Common myeloid progenitor, CD34-positive (primary cell): Measurements from ENCODE around the gene NEK11.
"Not testable (repeated sequence)": the region's sequence is repeated elsewhere in the genome, so short reads cannot be mapped to it uniquely, and the experiment has no call there.

Experiments
- CTCF ChIA-PET: fragments of 350-600 bp; sonication (Branson Sonifier 250); formaldehyde crosslinking; loops from one replicate; lab custom pipeline; 2021; ENCODE audit warnings: antibody characterized with exemption; lab: Charles Lee
- POLR2A ChIA-PET: fragments of 350-600 bp; sonication (Branson Sonifier 250); formaldehyde crosslinking; loops from one replicate; lab custom pipeline; 2021; ENCODE audit warnings: antibody characterized with exemption; lab: Charles Lee
- DNase-seq, 3 donors: peaks; one replicate each; pipeline versions ENCODE4 v3.0.0 to v3.0.0-alpha.2; 2013
- H3K27ac ChIP-seq, 2 experiments: 1 replicate in 1 of 2; 2 replicates in 1 of 2; pipeline ENCODE4 v1.7.0; 2013; ENCODE audit warnings: inconsistent platforms in 2 of 2, low read length in 2 of 2, mild to moderate bottlenecking in 2 of 2, low read depth in 1 of 2, moderate library complexity in 1 of 2; ENCODE audit not compliant: severe bottlenecking in 2 of 2, insufficient read depth in 1 of 2, poor library complexity in 1 of 2
- H3K27me3 ChIP-seq, 5 experiments: replicated peaks in 2 of 5; 1 replicate in 3 of 5; 2 replicates in 2 of 5; pipeline versions ENCODE4 v1.6.1 to v1.7.0; 2013; ENCODE audit warnings: low read length in 4 of 5, mild to moderate bottlenecking in 2 of 5, moderate library complexity in 2 of 5, inconsistent platforms in 1 of 5; ENCODE audit not compliant: insufficient read depth in 5 of 5, control insufficient read depth in 4 of 5
- H3K36me3 ChIP-seq, 4 experiments: 1 replicate in 2 of 4; 2 replicates in 2 of 4; pipeline versions ENCODE4 v1.6.1 to v1.7.0; 2013; ENCODE audit warnings: low read length in 3 of 4, control low read depth in 1 of 4, mild to moderate bottlenecking in 1 of 4; ENCODE audit not compliant: control insufficient read depth in 4 of 4, insufficient read depth in 4 of 4
- H3K4me1 ChIP-seq, 4 experiments: 1 replicate in 3 of 4; 2 replicates in 1 of 4; pipeline versions ENCODE4 v1.6.1 to v1.7.1; 2013; ENCODE audit warnings: low read length in 3 of 4, mild to moderate bottlenecking in 3 of 4, control low read depth in 1 of 4, inconsistent platforms in 1 of 4, moderate library complexity in 1 of 4; ENCODE audit not compliant: control insufficient read depth in 4 of 4, insufficient read depth in 4 of 4; ENCODE audit errors: control extremely low read depth in 1 of 4
- H3K4me3 ChIP-seq, 7 experiments: 1 replicate in 4 of 7; 2 replicates in 3 of 7; pipeline versions ENCODE4 v1.5.1 to v1.7.0; 2013; ENCODE audit warnings: mild to moderate bottlenecking in 7 of 7, low read length in 6 of 7, moderate library complexity in 6 of 7, inconsistent platforms in 2 of 7, low read depth in 2 of 7, control low read depth in 1 of 7; ENCODE audit not compliant: insufficient read depth in 4 of 7, control insufficient read depth in 1 of 7; ENCODE audit errors: extremely low read depth in 1 of 7
- H3K9me3 ChIP-seq, 5 experiments: 1 replicate in 4 of 5; 2 replicates in 1 of 5; pipeline versions ENCODE4 v1.6.1 to v1.7.1; 2013; ENCODE audit warnings: low read length in 4 of 5, mild to moderate bottlenecking in 2 of 5, inconsistent platforms in 1 of 5, low read depth in 1 of 5, moderate library complexity in 1 of 5; ENCODE audit not compliant: control insufficient read depth in 4 of 5, insufficient read depth in 2 of 5; ENCODE audit errors: control extremely low read depth in 1 of 5
- WGBS: methylation state at CpG from one replicate; pipeline ENCODE4 v1.1.5; 2013; ENCODE audit not compliant: insufficient coverage; 5-methylcytosine and 5-hydroxymethylcytosine counted together

NEK11 gene

DNA sequence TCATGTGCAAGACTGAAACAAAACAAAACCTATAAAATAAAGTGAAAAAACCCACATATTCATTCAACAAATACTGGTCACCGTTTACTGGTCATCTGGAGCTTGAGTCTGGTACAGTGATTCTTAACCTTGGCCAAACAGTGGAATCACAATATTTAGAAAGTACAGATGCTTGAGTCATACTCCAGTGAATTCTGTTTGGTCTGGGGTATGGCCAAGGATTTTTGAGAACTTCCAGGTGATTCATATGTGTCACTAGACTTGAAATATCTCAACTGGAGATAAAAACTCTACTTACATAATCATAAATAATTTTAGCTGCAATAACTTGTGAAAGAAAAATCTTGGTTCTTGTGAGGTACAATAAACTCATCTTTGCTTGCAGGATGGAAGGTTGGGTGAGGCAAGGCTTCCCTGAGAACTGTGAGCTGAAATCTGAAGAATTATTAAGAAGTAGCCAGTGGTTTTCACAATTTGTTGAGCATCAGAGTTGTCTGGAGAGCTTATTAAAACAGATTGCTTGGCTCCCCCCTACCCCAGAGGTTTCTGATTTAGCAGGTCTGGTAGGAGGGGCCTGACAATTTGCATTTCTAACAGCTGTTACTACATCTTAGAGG, 9.6 kb downstream of the NEK11 start:
- no peaks in the 10 kb centered on the region for H3K27me3 ChIP-seq
- WGBS, result no CpG with 5 or more reads among the region's 1 CpG
- H3K27ac ChIP-seq, result no peak overlapping the region
- no peak overlapping the region for H3K4me3 ChIP-seq
- no peak for DNase-seq
- POLR2A ChIA-PET, result interaction anchor here (0.6 kb wide), 1 partner anchor 28 kb away, joined by 4 read pairs; no protein-coding TSS in a partner anchor
- H3K4me1 ChIP-seq, result no peaks in the 10 kb centered on the region
- CTCF ChIA-PET, result interaction anchor here (0.8 to 1.2 kb wide), 4 partner anchors 9 to 989 kb away, joined by 3 to 4 read pairs (median 3); partner anchors contain the start of genes ASTE1 and NEK11
- H3K36me3 ChIP-seq, result no peaks in the 10 kb centered on the region
- no peaks in the 10 kb centered on the region for H3K9me3 ChIP-seq

- POLR2A ChIA-PET, result interaction anchor here (0.6 kb wide), 1 partner anchor 27 kb away, joined by 4 read pairs; no protein-coding TSS in a partner anchor
- 93% methylated on average over 3 of the region's 5 CpGs for WGBS
Observed at GRCh38 chr3:131036986-131037385, 10.3 kb downstream of the NEK11 start.

GRCh38 chr3:131038326-131038725, 11.6 kb downstream of the NEK11 start:
- no peaks in the 10 kb centered on the region for H3K27me3 ChIP-seq
- no CpG with 5 or more reads among the region's 2 CpGs for WGBS
- H3K36me3 ChIP-seq, result no peaks in the 10 kb centered on the region
- H3K9me3 ChIP-seq, result no peaks in the 10 kb centered on the region
- CTCF ChIA-PET, result no interaction called here
- no peak overlapping the region for H3K27ac ChIP-seq
- no peak for DNase-seq
- H3K4me3 ChIP-seq, result no peak overlapping the region
- POLR2A ChIA-PET, result no interaction called here
- H3K4me1 ChIP-seq, result peaks cover 0 to 7% (median 0%) of the 10 kb centered on the region in 4 experiments

More at GRCh38 chr3:131036986-131037385, 10.3 kb downstream of the NEK11 start:
- H3K4me1 ChIP-seq, result no peaks in the 10 kb centered on the region
- no peak overlapping the region for H3K4me3 ChIP-seq
- no peaks in the 10 kb centered on the region for H3K36me3 ChIP-seq
- DNase-seq, result no peak
- H3K27me3 ChIP-seq, result no peaks in the 10 kb centered on the region
- H3K9me3 ChIP-seq, result no peaks in the 10 kb centered on the region
- no peak overlapping the region for H3K27ac ChIP-seq
- CTCF ChIA-PET, result interaction anchor here (0.8 to 1.2 kb wide), 4 partner anchors 10 to 989 kb away, joined by 3 to 4 read pairs (median 3); partner anchors contain the start of genes ASTE1 and NEK11

DNA sequence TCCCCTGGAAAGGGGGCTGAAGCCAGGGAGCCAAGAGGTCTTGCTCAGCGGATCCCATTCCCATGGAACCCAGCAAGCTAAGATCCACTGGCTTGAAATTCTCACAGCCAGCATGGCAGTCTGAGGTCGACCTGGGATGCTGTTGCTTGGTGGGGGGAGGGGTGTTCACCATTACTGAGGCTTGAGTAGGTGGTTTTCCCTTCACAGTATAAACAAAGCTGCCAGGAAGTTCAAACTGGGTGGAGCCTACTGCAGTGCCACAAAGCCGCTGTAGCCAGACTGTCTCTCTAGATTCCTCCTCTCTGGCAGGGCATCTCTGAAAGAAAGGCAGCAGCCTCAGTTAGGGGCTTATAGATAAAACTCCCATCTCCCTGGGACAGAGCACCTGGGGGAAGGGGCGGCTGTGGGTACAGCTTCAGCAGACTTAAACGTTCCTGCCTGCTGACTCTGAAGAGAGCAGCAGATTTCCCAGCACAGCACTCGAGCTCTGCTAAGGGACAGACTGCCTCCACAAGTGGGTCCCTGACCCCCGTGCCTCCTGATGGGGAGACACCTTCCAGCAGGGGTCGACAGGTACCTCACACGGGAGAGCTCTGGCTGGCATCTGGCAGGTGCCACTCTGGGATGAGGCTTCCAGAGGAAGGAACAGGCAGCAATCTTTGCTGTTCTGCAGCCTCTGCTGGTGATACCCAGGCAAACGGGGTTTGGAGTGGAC, 15.8 kb downstream of the NEK11 start:
- H3K27me3 ChIP-seq, H3K27ac ChIP-seq, H3K4me3 ChIP-seq, H3K36me3 ChIP-seq, H3K4me1 ChIP-seq, H3K9me3 ChIP-seq, POLR2A ChIA-PET: not testable (repeated sequence)
- DNase-seq, result peak in 2 of 3 donors; percentile 26 to 34
- CTCF ChIA-PET, result interaction anchor here (1.3 to 1.6 kb wide), 3 partner anchors 9 to 25 kb away, joined by 3 to 7 read pairs (median 3); no protein-coding TSS in a partner anchor
- 77% methylated on average over 9 of the region's 10 CpGs for WGBS

- Histone ChIP-seq H3K27me3 (no peaks in the 10 kb centered on the region), H3K4me3 (no peak overlapping the region), H3K27ac (no peak overlapping the region), H3K4me1 (peaks cover 0 to 2% (median 0%) of the 10 kb centered on the region in 4 experiments), H3K9me3 (peaks cover 0 to 2% (median 0%) of the 10 kb centered on the region in 5 experiments), H3K36me3 (no peaks in the 10 kb centered on the region)
- DNase-seq, result no peak
- WGBS, result 100% methylated on average over 2 of the region's 2 CpGs
- CTCF ChIA-PET, result interaction anchor here (1.4 kb wide), 1 partner anchor 15 kb away, joined by 4 read pairs; no protein-coding TSS in a partner anchor
- POLR2A ChIA-PET, result no interaction called here
Observed at GRCh38 chr3:131047582-131047981, 20.9 kb downstream of the NEK11 start.

GRCh38 chr3:131048030-131048429, 21.4 kb downstream of the NEK11 start:
- DNase-seq, result no peak
- ChIA-PET POLR2A (no interaction called here), CTCF (interaction anchor here (1.4 kb wide), 1 partner anchor 15 kb away, joined by 4 read pairs; no protein-coding TSS in a partner anchor)
- Histone ChIP-seq H3K9me3 (peaks cover 0 to 2% (median 0%) of the 10 kb centered on the region in 5 experiments), H3K27me3 (no peaks in the 10 kb centered on the region), H3K4me1 (no peaks in the 10 kb centered on the region), H3K4me3 (no peak overlapping the region), H3K36me3 (no peaks in the 10 kb centered on the region), H3K27ac (no peak overlapping the region)
- 90% methylated on average over 6 of the region's 7 CpGs for WGBS

DNA sequence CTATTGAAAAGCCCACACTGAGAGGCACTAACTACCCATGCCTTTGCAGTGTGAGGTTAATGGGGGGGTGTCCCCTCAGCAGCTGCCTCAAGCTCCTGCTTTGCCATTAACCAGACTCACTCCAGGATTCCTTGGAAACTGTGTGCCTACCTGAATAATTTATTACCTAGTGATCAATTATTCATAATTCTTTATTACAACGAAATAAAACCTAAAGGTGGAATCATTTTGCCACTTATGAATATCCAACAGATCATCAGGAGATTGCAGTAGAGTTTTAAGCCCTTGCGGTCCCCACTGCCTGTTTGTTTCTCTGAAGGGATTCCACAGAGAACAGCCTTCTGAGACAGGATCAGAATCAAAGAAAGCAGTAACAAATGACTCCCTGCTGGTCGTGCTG, 23.3 kb downstream of the NEK11 start:
- 95% methylated on average over 2 of the region's 3 CpGs for WGBS
- ChIA-PET CTCF (no interaction called here), POLR2A (no interaction called here)

More for the DNA sequence above, 23.3 kb downstream of the NEK11 start:
- H3K4me3 ChIP-seq, result no peak overlapping the region
- no peaks in the 10 kb centered on the region for H3K9me3 ChIP-seq
- H3K4me1 ChIP-seq, result no peaks in the 10 kb centered on the region
- DNase-seq, result no peak
- H3K36me3 ChIP-seq, result no peaks in the 10 kb centered on the region
- no peak overlapping the region for H3K27ac ChIP-seq
- H3K27me3 ChIP-seq, result no peaks in the 10 kb centered on the region
